ENCODE measurements around the gene NRF1.
"Not testable (repeated sequence)": the region's sequence is repeated elsewhere in the genome, so short reads cannot be mapped to it uniquely, and the experiment has no call there.

The NRF1 gene

GRCh38 chr7:129591868-129592267, 19.7 kb upstream of the NRF1 start:
- DNase-seq (ENCODE audit: low read depth): no peak
- TF ChIP-seq CTCF (conservative IDR thresholded peaks at IDR 0.05; ENCODE audit: control insufficient read depth, insufficient read depth, low read depth, low read length): no peak
- H3K4me3 ChIP-seq (ENCODE audit: control insufficient read depth, low read depth, low read length): no peak overlapping the region

- not testable (repeated sequence) for H3K4me3 ChIP-seq (ENCODE audit: control insufficient read depth, low read depth, low read length)
- DNase-seq (ENCODE audit: low read depth): peak; percentile 75
Observed at GRCh38 chr7:129596386-129596785, 15.1 kb upstream of the NRF1 start.

GRCh38 chr7:129597672-129598071, 13.8 kb upstream of the NRF1 start:
- H3K4me3 ChIP-seq (ENCODE audit: control insufficient read depth, low read depth, low read length): no peak overlapping the region
- TF ChIP-seq CTCF (conservative IDR thresholded peaks at IDR 0.05; ENCODE audit: control insufficient read depth, insufficient read depth, low read depth, low read length): no peak
- no peak for DNase-seq (ENCODE audit: low read depth)

- no peak overlapping the region for H3K4me3 ChIP-seq (ENCODE audit: control insufficient read depth, low read depth, low read length)
- DNase-seq (ENCODE audit: low read depth): no peak
- TF ChIP-seq CTCF (conservative IDR thresholded peaks at IDR 0.05; ENCODE audit: control insufficient read depth, insufficient read depth, low read depth, low read length): no peak
Observed at GRCh38 chr7:129599174-129599573, 12.3 kb upstream of the NRF1 start.

- DNase-seq (ENCODE audit: low read depth); H3K4me3 ChIP-seq (ENCODE audit: control insufficient read depth, low read depth, low read length): not testable (repeated sequence)
Observed at GRCh38 chr7:129603594-129603993, 7.9 kb upstream of the NRF1 start.

- not testable (repeated sequence) for H3K4me3 ChIP-seq (ENCODE audit: control insufficient read depth, low read depth, low read length); DNase-seq (ENCODE audit: low read depth)
Observed at GRCh38 chr7:129604021-129604420, 7.5 kb upstream of the NRF1 start.

- H3K4me3 ChIP-seq (ENCODE audit: control insufficient read depth, low read depth, low read length): no peak overlapping the region
- TF ChIP-seq CTCF (conservative IDR thresholded peaks at IDR 0.05; ENCODE audit: control insufficient read depth, insufficient read depth, low read depth, low read length): no peak
- no peak for DNase-seq (ENCODE audit: low read depth)
Observed at GRCh38 chr7:129604713-129605437, 6.6 kb upstream of the NRF1 start.

- no peak overlapping the region for H3K4me3 ChIP-seq (ENCODE audit: control insufficient read depth, low read depth, low read length)
- no peak for TF ChIP-seq CTCF (conservative IDR thresholded peaks at IDR 0.05; ENCODE audit: control insufficient read depth, insufficient read depth, low read depth, low read length)
- DNase-seq (ENCODE audit: low read depth): no peak
Observed at GRCh38 chr7:129605960-129606614, 5.4 kb upstream of the NRF1 start.
